A549 (cell line): ENCODE data around the gene THADA.

Source experiments
- E2F6 ChIP-seq: IDR thresholded peaks from 2 replicates; pipeline ENCODE4 v1.6.1; 2012; ENCODE audit warnings: low read depth, borderline replicate concordance
- MAZ ChIP-seq: fragments of 150-350 bp; IDR thresholded peaks from 2 replicates; pipeline ENCODE4 v1.6.1; 2014; ENCODE audit warnings: antibody characterized with exemption, low read depth, low read length, borderline replicate concordance
- PBX3 ChIP-seq: IDR thresholded peaks from 2 replicates; pipeline ENCODE4 v1.6.1; 2012
- TF ChIP-seq, protein P1 (sequence below): fragments of >200 bp; sonication (Bioruptor Twin); formaldehyde crosslinking; IDR thresholded peaks from 3 replicates; pipeline ENCODE4 v1.5.1; 2016

GRCh38 chr2:43248621-43249020 is 347.2 kb downstream of the THADA start:
- TF ChIP-seq, protein P1, sequence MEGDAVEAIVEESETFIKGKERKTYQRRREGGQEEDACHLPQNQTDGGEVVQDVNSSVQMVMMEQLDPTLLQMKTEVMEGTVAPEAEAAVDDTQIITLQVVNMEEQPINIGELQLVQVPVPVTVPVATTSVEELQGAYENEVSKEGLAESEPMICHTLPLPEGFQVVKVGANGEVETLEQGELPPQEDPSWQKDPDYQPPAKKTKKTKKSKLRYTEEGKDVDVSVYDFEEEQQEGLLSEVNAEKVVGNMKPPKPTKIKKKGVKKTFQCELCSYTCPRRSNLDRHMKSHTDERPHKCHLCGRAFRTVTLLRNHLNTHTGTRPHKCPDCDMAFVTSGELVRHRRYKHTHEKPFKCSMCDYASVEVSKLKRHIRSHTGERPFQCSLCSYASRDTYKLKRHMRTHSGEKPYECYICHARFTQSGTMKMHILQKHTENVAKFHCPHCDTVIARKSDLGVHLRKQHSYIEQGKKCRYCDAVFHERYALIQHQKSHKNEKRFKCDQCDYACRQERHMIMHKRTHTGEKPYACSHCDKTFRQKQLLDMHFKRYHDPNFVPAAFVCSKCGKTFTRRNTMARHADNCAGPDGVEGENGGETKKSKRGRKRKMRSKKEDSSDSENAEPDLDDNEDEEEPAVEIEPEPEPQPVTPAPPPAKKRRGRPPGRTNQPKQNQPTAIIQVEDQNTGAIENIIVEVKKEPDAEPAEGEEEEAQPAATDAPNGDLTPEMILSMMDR, result no peak
- no peak for TF ChIP-seq PBX3
- no peak for TF ChIP-seq MAZ
- no peak for TF ChIP-seq E2F6
